Measurements from ENCODE around the gene ALG11. TPM values are rescaled to one million over a fixed set of nuclear protein-coding genes. Genes with fewer than 3 reads are reported as not detected.

Gene ALG11
- total and polyA plus RNA-seq, 2 donors (not counting 1 experiment from before 2014, with no cell fraction given) = 3.2 to 38.8 TPM

DNA sequence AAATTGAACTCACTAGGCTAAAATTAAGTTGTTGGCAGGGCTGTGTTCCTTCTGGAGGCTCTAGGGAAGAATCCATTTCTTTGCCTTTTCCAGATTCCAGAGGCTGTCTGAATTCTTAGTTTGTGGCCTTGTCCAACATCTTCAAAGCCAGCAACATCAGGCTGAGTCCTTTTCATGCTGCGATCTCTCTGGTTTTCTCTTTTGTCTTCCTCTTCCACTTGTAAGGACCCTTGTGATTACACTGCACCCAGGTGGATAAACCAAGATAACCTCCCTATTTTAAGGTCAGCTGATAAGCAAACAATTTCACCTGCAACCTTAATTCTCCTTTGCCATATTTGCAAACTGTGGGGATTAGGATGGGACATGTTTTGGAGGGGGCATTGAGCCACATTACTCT is 23.8 kb downstream of the ALG11 start:
- H3K4me3 Mint-ChIP-seq = no peak overlapping the region
- no peaks in the 10 kb centered on the region for H3K27me3 Mint-ChIP-seq
- H3K27ac Mint-ChIP-seq = no peak overlapping the region
- Histone ChIP-seq H3K79me2 (ENCODE audit: control insufficient read depth, insufficient read depth, low read length) (no peaks in the 10 kb centered on the region), H4K20me1 (ENCODE audit: control insufficient read depth, insufficient read depth, low read length, poor library complexity, severe bottlenecking) (peaks cover 9% of the 10 kb centered on the region), H3K9ac (ENCODE audit: low read length) (no peak overlapping the region), H3K4me2 (replicated peaks; ENCODE audit: low read depth, low read length, poor library complexity, severe bottlenecking) (no peak overlapping the region), H3K27ac (ENCODE audit: low read length in 2 of 2) (no peak overlapping the region), H3K9me3 (ENCODE audit: control extremely low read depth in 1 of 3, control insufficient read depth in 2 of 3, insufficient read depth in 1 of 3, low read length in 2 of 3) (peaks cover 0 to 2% (median 0%) of the 10 kb centered on the region in 3 donors), H3K4me3 (ENCODE audit: control extremely low read depth in 1 of 5, extremely low read depth in 1 of 5, insufficient read depth in 1 of 5, low read depth in 2 of 5, low read length in 4 of 5) (no peak overlapping the region), H3K27me3 (replicated peaks in 1 of 4; ENCODE audit: control extremely low read depth in 1 of 4, control insufficient read depth in 3 of 4, insufficient read depth in 4 of 4, low read length in 3 of 4) (no peaks in the 10 kb centered on the region), H2AFZ (ENCODE audit: insufficient read depth, low read depth, low read length, poor library complexity, severe bottlenecking) (no peak overlapping the region), H3K4me1 (ENCODE audit: control insufficient read depth in 2 of 2, insufficient read depth in 2 of 2, low read length in 2 of 2) (no peaks in the 10 kb centered on the region), H3K36me3 (replicated peaks in 1 of 2; ENCODE audit: control extremely low read depth in 1 of 2, control insufficient read depth in 1 of 2, extremely low read depth in 1 of 2, insufficient read depth in 2 of 2, low read length in 1 of 2) (no peaks in the 10 kb centered on the region)
- no peak for ATAC-seq (ENCODE audit: low read depth)
- TF ChIP-seq, protein P1, sequence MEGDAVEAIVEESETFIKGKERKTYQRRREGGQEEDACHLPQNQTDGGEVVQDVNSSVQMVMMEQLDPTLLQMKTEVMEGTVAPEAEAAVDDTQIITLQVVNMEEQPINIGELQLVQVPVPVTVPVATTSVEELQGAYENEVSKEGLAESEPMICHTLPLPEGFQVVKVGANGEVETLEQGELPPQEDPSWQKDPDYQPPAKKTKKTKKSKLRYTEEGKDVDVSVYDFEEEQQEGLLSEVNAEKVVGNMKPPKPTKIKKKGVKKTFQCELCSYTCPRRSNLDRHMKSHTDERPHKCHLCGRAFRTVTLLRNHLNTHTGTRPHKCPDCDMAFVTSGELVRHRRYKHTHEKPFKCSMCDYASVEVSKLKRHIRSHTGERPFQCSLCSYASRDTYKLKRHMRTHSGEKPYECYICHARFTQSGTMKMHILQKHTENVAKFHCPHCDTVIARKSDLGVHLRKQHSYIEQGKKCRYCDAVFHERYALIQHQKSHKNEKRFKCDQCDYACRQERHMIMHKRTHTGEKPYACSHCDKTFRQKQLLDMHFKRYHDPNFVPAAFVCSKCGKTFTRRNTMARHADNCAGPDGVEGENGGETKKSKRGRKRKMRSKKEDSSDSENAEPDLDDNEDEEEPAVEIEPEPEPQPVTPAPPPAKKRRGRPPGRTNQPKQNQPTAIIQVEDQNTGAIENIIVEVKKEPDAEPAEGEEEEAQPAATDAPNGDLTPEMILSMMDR (IDR thresholded peaks at IDR 0.05) = no peak
- TF ChIP-seq EZH2 (IDR thresholded peaks at IDR 0.05; ENCODE audit: borderline replicate concordance, insufficient read depth, low read depth, low read length, poor library complexity, severe bottlenecking) = no peak
- CTCF ChIA-PET = no interaction called here
- 100% methylated on average over 1 of the region's 1 CpG for WGBS (ENCODE audit: insufficient coverage)
- intact Hi-C loops (cut with micrococcal nuclease) = no loop called here
- no peak for DNase-seq
- POLR2A ChIA-PET = no interaction called here
- no peaks in the 10 kb centered on the region for H3K9me3 Mint-ChIP-seq (ENCODE audit: insufficient read depth)
- peaks cover 3% of the 10 kb centered on the region for H3K4me1 Mint-ChIP-seq

DNA sequence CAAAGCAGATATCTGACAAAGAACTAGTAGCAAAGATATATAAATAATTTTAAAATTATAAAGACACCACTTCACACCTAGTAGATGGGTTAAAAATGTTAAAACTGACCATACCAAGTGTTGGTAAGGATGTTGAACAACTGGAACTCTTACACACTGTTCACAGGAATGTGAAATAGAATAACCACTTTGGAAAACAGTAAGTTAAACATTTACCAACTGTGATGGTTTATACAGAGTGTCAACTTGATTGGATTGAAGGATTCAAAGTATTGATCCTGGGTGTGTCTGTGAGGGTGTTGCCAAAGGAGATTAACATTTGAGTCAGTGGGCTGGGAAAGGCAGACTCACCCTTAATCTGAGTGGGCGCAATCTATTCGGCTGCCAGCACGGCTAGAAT is 31.5 kb downstream of the ALG11 start:
- Mint-ChIP-seq H3K27me3 (no peaks in the 10 kb centered on the region), H3K9me3 (ENCODE audit: insufficient read depth) (peaks cover 3% of the 10 kb centered on the region), H3K4me3 (no peak overlapping the region), H3K27ac (no peak overlapping the region), H3K4me1 (no peaks in the 10 kb centered on the region)
- H2AFZ ChIP-seq (ENCODE audit: insufficient read depth, low read depth, low read length, poor library complexity, severe bottlenecking) = no peak overlapping the region
- no peak for DNase-seq
- peaks cover 0 to 4% (median 2%) of the 10 kb centered on the region in 3 donors for H3K9me3 ChIP-seq (ENCODE audit: control extremely low read depth in 1 of 3, control insufficient read depth in 2 of 3, insufficient read depth in 1 of 3, low read length in 2 of 3)
- no peaks in the 10 kb centered on the region for H4K20me1 ChIP-seq (ENCODE audit: control insufficient read depth, insufficient read depth, low read length, poor library complexity, severe bottlenecking)
- H3K9ac ChIP-seq (ENCODE audit: low read length) = no peak overlapping the region
- H3K27me3 ChIP-seq (replicated peaks in 1 of 4; ENCODE audit: control extremely low read depth in 1 of 4, control insufficient read depth in 3 of 4, insufficient read depth in 4 of 4, low read length in 3 of 4) = no peaks in the 10 kb centered on the region
- H3K79me2 ChIP-seq (ENCODE audit: control insufficient read depth, insufficient read depth, low read length) = no peaks in the 10 kb centered on the region
- H3K4me1 ChIP-seq (ENCODE audit: control insufficient read depth in 2 of 2, insufficient read depth in 2 of 2, low read length in 2 of 2) = no peaks in the 10 kb centered on the region
- WGBS (ENCODE audit: insufficient coverage) = 77% methylated on average over 3 of the region's 3 CpGs
- ChIA-PET CTCF (no interaction called here), POLR2A (no interaction called here)
- H3K4me3 ChIP-seq (ENCODE audit: control extremely low read depth in 1 of 5, extremely low read depth in 1 of 5, insufficient read depth in 1 of 5, low read depth in 2 of 5, low read length in 4 of 5) = no peak overlapping the region
- intact Hi-C loops (cut with micrococcal nuclease) = loop anchor here (10.0 kb wide), 1 partner anchor 51 kb away; no protein-coding TSS in a partner anchor
- no peak overlapping the region for H3K27ac ChIP-seq (ENCODE audit: low read length in 2 of 2)
- H3K4me2 ChIP-seq (replicated peaks; ENCODE audit: low read depth, low read length, poor library complexity, severe bottlenecking) = no peak overlapping the region
- no peaks in the 10 kb centered on the region for H3K36me3 ChIP-seq (replicated peaks in 1 of 2; ENCODE audit: control extremely low read depth in 1 of 2, control insufficient read depth in 1 of 2, extremely low read depth in 1 of 2, insufficient read depth in 2 of 2, low read length in 1 of 2)
- ATAC-seq (ENCODE audit: low read depth) = no peak
- TF ChIP-seq, protein P1 (IDR thresholded peaks at IDR 0.05) = no peak
- no peak for TF ChIP-seq EZH2 (IDR thresholded peaks at IDR 0.05; ENCODE audit: borderline replicate concordance, insufficient read depth, low read depth, low read length, poor library complexity, severe bottlenecking)
